NCI-H2227 (cell line): Measurements from ENCODE around the gene NCAM1.
A peak's percentile ranks its signal among the peaks of the same experiment; 100 is the strongest.

Experiments used
- DNase-seq: peaks from one replicate; lab custom pipeline; 2025; ENCODE audit not compliant: unreplicated experiment; lab: John Stamatoyannopoulos, UW

NCAM1 gene

DNA sequence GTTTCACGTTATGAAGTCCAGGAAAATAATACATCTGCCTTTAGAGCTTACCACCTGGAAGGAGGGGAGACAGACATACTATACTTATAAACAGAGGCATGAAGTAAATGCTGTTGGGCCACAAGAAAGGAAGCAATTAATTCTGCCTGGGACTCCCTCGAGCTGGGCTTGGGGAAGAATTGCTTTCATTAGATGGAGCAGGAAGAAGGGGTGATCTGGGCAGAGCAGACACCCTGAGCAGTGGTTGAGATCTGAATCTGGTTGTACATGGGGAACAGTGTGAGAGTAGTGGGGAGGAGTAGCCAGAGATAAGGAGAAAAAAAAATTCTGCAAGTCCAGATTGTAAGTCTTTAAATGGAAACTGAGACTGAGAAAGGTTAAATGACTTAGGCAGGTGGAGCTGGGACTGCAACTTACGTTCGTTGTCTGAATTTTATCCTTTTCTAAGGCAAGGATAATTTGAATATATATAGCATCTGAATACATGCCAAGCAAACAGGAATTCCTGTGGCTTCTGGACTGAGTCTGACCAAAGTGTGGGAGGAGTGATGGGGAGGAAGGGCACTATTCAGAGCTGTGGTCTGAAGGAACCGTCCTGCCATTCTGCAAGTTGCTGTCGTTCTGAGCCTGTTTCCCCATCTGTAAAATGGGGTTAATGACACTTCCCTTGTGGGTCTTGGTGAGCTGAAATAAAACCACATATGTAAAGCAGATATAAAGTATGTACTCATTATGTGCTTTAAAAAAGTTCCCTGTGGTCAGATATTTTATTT, 7.9 kb downstream of the NCAM1 start:
- no peak for DNase-seq

- no peak for DNase-seq
Measured at GRCh38 chr11:112971195-112971594, 10.0 kb downstream of the NCAM1 start.

- DNase-seq, result no peak
Measured at GRCh38 chr11:112971827-112972226, 10.6 kb downstream of the NCAM1 start.

- no peak for DNase-seq
Measured at GRCh38 chr11:112972399-112973145, 11.4 kb downstream of the NCAM1 start.

DNA sequence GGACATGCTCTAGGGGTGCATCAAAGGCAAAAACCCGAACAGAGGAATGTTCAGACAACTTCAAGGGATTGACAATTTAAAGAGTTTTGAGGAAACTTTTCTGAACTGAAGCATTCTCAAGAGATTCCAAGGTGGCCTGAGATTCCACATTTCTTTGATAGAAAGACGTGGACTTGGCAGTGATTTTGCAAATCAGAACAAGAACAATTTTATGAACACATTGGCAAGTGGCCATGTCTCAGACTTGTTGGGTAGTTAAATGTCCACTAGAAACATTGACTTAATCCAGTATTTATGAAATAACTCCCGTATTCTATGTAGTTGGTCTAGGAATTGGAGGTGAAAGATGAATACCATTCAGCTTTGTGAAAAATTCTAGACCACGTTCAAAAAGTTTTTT, 13.8 kb downstream of the NCAM1 start:
- no peak for DNase-seq

- DNase-seq, result no peak
Measured at GRCh38 chr11:112975493-112975892, 14.3 kb downstream of the NCAM1 start.

- DNase-seq, result no peak
Measured at GRCh38 chr11:112977755-112978154, 16.5 kb downstream of the NCAM1 start.

DNA sequence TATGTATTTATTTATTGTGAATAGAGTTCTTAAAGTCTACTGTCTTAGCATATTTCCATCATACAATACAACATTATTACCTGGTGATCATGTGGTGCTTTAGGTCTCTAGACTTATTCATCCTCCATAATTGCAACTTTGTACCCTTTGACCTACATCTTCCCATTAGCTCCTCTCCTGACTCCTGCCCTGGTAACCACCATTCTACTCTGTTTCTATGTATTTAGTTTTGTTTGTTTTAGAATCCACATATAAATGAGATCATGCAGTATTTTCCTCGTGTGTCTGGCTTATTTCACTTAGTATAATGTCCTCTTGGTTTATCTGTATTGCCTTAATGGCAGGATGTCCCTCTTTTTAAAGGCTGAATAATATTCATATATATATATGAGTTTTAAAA, 22.7 kb downstream of the NCAM1 start:
- DNase-seq, result no peak

- DNase-seq, result no peak
Measured at GRCh38 chr11:112989198-112989597, 28.0 kb downstream of the NCAM1 start.

- no peak for DNase-seq
Measured at GRCh38 chr11:112993808-112994207, 32.6 kb downstream of the NCAM1 start.

- DNase-seq, result no peak
Measured at GRCh38 chr11:112995423-112996090, 34.3 kb downstream of the NCAM1 start.

DNA sequence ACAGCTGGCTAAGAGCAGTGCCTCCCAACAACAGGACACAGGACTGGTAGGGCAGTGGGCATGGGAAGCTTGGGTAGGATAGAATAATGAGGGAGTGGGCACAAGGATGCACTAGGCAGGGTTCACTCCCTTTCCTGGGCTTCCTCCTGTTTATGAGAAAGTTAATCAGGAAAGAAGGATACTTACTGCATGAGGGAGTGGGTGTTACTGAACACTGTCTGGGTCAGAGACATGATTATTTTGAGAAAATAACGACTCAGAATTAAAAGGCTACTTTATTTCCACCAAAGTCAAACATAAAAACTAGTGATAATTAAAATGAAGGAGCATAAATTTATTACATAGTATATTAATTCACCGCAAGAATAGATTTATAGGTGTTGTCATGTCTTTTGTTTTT, 35.8 kb downstream of the NCAM1 start:
- DNase-seq, result no peak

DNA sequence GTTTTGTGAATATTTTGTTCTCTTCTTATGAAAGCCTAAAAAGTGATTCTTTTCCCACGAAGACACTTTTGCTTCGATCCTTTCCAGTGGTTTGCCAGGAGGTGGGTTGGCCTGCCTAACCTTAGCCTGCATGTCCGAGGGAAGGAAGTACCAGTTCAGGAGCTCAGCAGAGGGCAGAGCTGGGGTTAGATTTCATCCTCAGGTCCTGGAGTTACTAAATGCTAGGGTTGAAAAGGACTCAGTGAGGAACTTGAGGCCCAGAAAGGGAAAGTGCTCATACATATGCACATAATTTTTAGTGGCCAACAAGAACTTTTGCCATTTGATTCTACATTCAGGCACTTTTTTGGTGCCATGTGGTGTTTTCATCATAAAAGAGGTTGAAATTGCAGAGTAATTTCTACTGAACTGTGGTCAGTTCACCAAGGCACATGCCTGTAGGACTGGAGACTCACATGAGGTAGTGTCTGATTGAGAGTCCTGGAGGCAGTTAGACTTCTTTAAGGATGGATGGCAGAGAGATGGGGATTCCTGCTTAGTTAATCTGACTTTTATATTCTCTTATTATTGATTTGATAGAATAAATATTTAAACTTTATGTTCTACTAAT, 36.7 kb downstream of the NCAM1 start:
- no peak for DNase-seq

DNA sequence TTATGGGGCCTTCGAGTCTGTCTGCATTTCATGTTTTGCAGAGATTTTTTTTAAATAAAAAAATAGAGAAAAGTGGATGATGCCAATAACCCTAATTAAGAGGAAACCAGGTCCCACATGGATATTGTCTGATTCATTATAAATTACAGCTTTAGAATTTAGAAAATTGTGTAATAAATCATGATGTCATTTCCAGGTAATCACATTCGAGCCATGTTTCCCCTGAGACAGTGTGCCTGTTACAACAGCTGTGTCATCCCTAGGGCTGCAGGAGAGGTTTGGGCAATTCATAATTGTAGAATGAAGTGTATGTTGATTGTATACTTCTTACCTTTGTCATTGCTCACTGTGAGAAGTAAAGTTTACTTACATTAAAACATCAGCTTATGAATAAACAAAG, 38.3 kb downstream of the NCAM1 start:
- DNase-seq, result no peak

- peak; percentile 69 for DNase-seq
Measured at GRCh38 chr11:113001709-113002108, 40.5 kb downstream of the NCAM1 start.

GRCh38 chr11:113006896-113007445, 45.8 kb downstream of the NCAM1 start:
- no peak for DNase-seq

DNA sequence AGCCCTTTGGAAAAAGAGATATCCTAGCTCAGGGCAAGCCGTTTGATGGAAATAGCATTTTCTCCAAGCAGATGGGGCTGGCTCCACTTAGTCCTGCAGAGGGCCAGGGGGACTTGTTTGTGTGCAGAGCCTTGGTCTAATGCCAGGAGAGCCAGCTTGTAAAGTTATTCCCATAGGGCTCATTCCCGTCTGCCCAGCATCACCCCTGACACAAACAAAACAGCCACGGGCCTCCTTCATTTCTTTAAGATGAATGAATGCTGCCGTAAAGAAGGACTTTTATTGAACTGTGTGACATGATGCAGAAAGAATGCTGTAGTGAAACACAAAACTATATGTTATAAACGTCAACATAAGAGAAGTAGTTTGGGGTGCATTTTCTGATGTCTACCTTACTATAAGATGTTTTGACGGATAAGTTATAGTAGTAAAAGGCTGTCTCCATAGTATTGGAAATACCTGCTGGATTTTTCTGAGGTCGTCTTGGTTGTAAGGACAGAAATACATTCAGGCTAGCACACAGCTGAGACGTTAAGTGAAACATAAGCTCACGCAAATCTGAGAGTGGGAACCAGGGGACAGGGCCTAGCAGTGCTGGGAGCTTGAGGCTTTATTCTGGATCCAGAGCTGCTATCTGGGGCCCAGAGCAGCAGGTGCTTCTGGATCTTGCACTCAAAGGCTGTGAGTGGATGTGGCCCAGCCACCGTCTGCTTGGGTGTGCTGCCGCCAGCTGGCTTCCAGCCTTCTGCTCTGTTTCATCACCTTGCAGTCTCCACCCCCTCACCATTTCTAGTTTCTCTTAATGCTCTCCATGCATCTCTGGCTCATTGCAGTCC, 53.3 kb downstream of the NCAM1 start:
- peak; percentile 14 for DNase-seq

DNA sequence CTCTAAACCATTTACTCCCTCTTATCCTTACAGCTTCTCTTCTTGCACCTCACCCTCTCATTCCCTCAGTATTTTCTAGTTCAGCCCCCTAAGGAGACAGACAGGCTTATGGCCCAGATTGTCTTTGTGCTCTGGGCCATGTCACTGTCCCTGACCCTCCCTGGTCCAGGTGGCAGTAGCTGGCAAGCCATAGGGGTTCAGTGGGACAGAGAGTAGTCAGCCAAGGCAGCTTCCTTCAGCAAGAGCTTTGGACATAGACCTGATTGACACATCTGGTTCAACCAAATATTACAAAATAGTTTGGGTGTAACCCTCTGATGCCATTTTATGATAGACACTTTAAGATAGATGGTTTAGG, 53.9 kb downstream of the NCAM1 start:
- no peak for DNase-seq

- no peak for DNase-seq
Measured at GRCh38 chr11:113016905-113017304, 55.7 kb downstream of the NCAM1 start.

DNA sequence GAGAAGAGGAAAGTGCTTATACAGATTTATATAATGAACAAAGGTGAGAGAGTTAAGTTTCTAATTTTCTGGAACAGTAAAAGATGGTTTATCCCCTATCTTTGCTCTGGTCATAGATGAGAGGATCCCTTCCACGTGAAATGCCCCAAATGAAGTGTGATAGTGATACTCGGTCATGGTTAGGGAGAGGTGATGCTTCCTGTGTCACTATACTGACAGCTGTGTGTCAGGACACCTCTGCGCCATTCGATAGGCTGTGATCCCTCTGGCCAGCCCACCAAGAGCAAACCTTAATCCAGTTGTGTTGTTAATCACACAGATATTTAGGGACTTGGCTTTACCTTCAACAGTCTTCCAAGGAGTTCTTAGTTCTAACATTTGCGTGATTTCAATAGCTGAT, 57.7 kb downstream of the NCAM1 start:
- DNase-seq, result no peak
